ENCODE data around the gene GUCY1A2. TPM values are rescaled to one million over a fixed set of nuclear protein-coding genes. Genes with fewer than 3 reads are reported as not detected.
"Not testable (repeated sequence)": the region's sequence is repeated elsewhere in the genome, so short reads cannot be mapped to it uniquely, and the experiment has no call there.

The GUCY1A2 gene
- total RNA-seq, 1 experiment from 2014 or later: 5.4 TPM

- ChIA-PET POLR2A (ENCODE audit: low non-redundant PET) (no interaction called here), CTCF (no interaction called here)
- intact Hi-C loops (cut with micrococcal nuclease; ENCODE audit: unreplicated experiment): no loop called here
- H3K4me1 ChIP-seq (ENCODE audit: insufficient read depth, low read length, poor library complexity, severe bottlenecking): no peaks in the 10 kb centered on the region
- H3K9me3 ChIP-seq (ENCODE audit: low read depth, low read length, poor library complexity, severe bottlenecking): no peaks in the 10 kb centered on the region
- TF ChIP-seq EZH2 (IDR thresholded peaks at IDR 0.05; ENCODE audit: borderline replicate concordance, low read depth, low read length, poor library complexity, severe bottlenecking): no peak
- no peak for TF ChIP-seq CTCF (conservative IDR thresholded peaks at IDR 0.05; ENCODE audit: low read depth, low read length)
- no TSS peak for BruUV-seq (replicated peaks)
- no peaks in the 10 kb centered on the region for H3K36me3 ChIP-seq (ENCODE audit: insufficient read depth, low read length, poor library complexity, severe bottlenecking)
- no peak for DNase-seq (ENCODE audit: low spot score)
- no peak overlapping the region for H3K27ac ChIP-seq (ENCODE audit: low read depth, low read length, poor library complexity, severe bottlenecking)
- no peaks in the 10 kb centered on the region for H3K27me3 ChIP-seq (replicated peaks; ENCODE audit: insufficient read depth, low read depth, low read length, poor library complexity)
- H3K4me3 ChIP-seq (ENCODE audit: low read depth, low read length, poor library complexity, severe bottlenecking): no peak overlapping the region
These were observed 128.6 kb downstream of the GUCY1A2 start for GRCh38 chr11:106889718-106890117.

- H3K27ac ChIP-seq (ENCODE audit: low read depth, low read length, poor library complexity, severe bottlenecking): no peak overlapping the region
- ChIA-PET POLR2A (ENCODE audit: low non-redundant PET) (no interaction called here), CTCF (no interaction called here)
- TF ChIP-seq CTCF (conservative IDR thresholded peaks at IDR 0.05; ENCODE audit: low read depth, low read length) (no peak), EZH2 (IDR thresholded peaks at IDR 0.05; ENCODE audit: borderline replicate concordance, low read depth, low read length, poor library complexity, severe bottlenecking) (no peak)
- no peaks in the 10 kb centered on the region for H3K27me3 ChIP-seq (replicated peaks; ENCODE audit: insufficient read depth, low read depth, low read length, poor library complexity)
- no peak for DNase-seq (ENCODE audit: low spot score)
- no peaks in the 10 kb centered on the region for H3K9me3 ChIP-seq (ENCODE audit: low read depth, low read length, poor library complexity, severe bottlenecking)
- intact Hi-C loops (cut with micrococcal nuclease; ENCODE audit: unreplicated experiment): no loop called here
- no peak overlapping the region for H3K4me3 ChIP-seq (ENCODE audit: low read depth, low read length, poor library complexity, severe bottlenecking)
- H3K36me3 ChIP-seq (ENCODE audit: insufficient read depth, low read length, poor library complexity, severe bottlenecking): no peaks in the 10 kb centered on the region
- BruUV-seq (replicated peaks): no TSS peak
- H3K4me1 ChIP-seq (ENCODE audit: insufficient read depth, low read length, poor library complexity, severe bottlenecking): no peaks in the 10 kb centered on the region
These were observed 129.9 kb downstream of the GUCY1A2 start for GRCh38 chr11:106888386-106888785.

GRCh38 chr11:106883693-106884092 lies 134.6 kb downstream of the GUCY1A2 start:
- POLR2A ChIA-PET (ENCODE audit: low non-redundant PET); H3K4me1 ChIP-seq (ENCODE audit: insufficient read depth, low read length, poor library complexity, severe bottlenecking); CTCF ChIA-PET; DNase-seq (ENCODE audit: low spot score); intact Hi-C loops (cut with micrococcal nuclease; ENCODE audit: unreplicated experiment); H3K27ac ChIP-seq (ENCODE audit: low read depth, low read length, poor library complexity, severe bottlenecking); BruUV-seq (replicated peaks); H3K4me3 ChIP-seq (ENCODE audit: low read depth, low read length, poor library complexity, severe bottlenecking); H3K9me3 ChIP-seq (ENCODE audit: low read depth, low read length, poor library complexity, severe bottlenecking); H3K36me3 ChIP-seq (ENCODE audit: insufficient read depth, low read length, poor library complexity, severe bottlenecking); H3K27me3 ChIP-seq (replicated peaks; ENCODE audit: insufficient read depth, low read depth, low read length, poor library complexity): not testable (repeated sequence)

- Histone ChIP-seq H3K27me3 (replicated peaks; ENCODE audit: insufficient read depth, low read depth, low read length, poor library complexity) (no peaks in the 10 kb centered on the region), H3K27ac (ENCODE audit: low read depth, low read length, poor library complexity, severe bottlenecking) (no peak overlapping the region), H3K4me1 (ENCODE audit: insufficient read depth, low read length, poor library complexity, severe bottlenecking) (no peaks in the 10 kb centered on the region), H3K36me3 (ENCODE audit: insufficient read depth, low read length, poor library complexity, severe bottlenecking) (no peaks in the 10 kb centered on the region), H3K9me3 (ENCODE audit: low read depth, low read length, poor library complexity, severe bottlenecking) (no peaks in the 10 kb centered on the region), H3K4me3 (ENCODE audit: low read depth, low read length, poor library complexity, severe bottlenecking) (no peak overlapping the region)
- DNase-seq (ENCODE audit: low spot score): no peak
- no TSS peak for BruUV-seq (replicated peaks)
- CTCF ChIA-PET: no interaction called here
- intact Hi-C loops (cut with micrococcal nuclease; ENCODE audit: unreplicated experiment): no loop called here
- TF ChIP-seq EZH2 (IDR thresholded peaks at IDR 0.05; ENCODE audit: borderline replicate concordance, low read depth, low read length, poor library complexity, severe bottlenecking) (no peak), CTCF (conservative IDR thresholded peaks at IDR 0.05; ENCODE audit: low read depth, low read length) (no peak)
- POLR2A ChIA-PET (ENCODE audit: low non-redundant PET): no interaction called here
These were observed 138.3 kb downstream of the GUCY1A2 start for GRCh38 chr11:106879832-106880546.
